GM18858 (cell line): ENCODE results near the gene SYT8.

ENCODE experiments used
- ATAC-seq: cut with Tn5 transposase; IDR thresholded peaks from one replicate; pipeline ENCODE4 v1.9.1; 2021; ENCODE audit not compliant: unreplicated experiment

Gene SYT8

GRCh38 chr11:1831338-1832210, 3.2 kb upstream of the SYT8 start:
- no peak for ATAC-seq

DNA sequence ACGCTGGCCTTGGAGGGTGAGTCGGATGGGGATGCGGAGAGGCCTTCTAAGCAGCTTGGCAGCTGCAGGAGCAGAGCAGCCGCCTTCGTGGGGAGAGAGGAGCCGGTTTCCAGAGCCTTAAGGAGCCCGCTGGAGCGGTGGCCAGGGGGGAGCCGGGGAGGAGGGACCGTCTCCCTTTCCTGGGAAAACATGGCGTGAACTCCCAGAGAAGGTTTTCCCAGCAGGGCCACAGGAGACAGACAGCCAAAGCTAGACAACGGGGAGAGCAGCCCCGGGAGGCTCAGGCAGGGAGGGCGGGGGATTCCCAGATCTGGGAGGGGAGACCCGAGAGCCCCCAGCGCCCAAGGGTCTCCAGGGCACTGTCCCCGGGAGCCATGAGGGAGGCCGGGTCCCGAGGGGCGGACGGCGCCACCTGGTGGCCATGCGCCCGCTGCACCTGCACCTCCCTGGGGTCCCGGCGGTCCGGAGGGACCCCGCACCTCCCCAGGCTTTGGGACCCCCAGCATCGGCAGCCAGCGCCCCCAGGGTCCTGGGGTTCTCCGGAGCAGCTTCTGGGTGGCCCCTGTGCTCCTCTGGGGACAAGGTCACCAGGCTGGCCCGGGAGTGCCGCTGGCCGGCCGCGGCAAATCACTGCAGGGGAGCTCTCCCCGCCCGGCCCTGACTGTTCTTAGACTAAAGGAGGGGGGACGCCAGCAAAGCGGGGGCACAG, 2.4 kb upstream of the SYT8 start:
- ATAC-seq, result no peak

DNA sequence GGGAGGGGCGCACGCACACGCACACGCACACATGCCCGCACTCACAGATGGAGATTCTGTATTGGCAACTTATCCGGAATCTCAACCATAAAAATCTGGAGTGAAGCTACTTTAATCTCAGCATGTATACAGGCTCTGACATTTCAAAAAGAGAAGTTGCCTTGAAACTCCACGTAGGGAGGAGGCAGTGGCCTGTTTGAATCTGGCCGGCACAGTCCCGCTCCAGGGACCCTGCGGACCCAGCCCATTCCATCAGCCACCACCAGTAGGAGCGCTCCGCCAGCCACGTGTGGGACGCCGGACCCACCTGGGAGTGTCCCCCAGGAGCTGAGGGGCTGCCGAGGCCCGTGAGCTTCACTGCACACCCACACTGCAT, 1.9 kb upstream of the SYT8 start:
- ATAC-seq, result no peak

DNA sequence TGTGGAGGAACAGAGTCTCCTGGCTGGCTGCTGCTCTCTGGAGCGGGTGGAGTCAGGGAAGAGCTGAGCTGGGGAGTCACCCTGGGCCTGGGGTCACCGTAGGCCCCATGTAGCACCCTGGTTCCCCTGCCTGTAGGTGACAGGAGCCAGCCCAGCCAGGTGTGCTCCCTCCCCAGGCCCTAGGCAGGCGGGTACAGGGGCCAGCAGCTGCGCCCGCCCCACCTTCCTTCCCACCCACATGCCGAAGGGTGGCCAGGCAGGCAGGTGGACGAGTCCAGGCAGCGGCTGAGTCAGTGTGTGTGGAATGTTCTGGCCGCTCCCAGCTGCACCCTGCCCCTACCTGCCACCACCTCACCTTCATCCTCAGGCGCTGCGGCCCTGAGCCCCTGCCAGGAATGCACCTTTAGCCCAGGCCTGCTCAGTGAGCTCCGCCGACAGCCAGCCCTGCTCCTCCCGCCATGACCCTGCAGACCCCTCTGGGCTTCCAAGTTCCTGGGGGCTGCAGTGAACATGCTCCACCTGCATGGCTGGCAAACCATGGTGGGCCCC, 654 bp upstream of the SYT8 start:
- no peak for ATAC-seq

- no peak for ATAC-seq
Measured at GRCh38 chr11:1835671-1836010, 851 bp downstream of the SYT8 start.

GRCh38 chr11:1836011-1836945, 1.5 kb downstream of the SYT8 start:
- ATAC-seq, result no peak

GRCh38 chr11:1837171-1838076, 2.6 kb downstream of the SYT8 start:
- ATAC-seq, result no peak

DNA sequence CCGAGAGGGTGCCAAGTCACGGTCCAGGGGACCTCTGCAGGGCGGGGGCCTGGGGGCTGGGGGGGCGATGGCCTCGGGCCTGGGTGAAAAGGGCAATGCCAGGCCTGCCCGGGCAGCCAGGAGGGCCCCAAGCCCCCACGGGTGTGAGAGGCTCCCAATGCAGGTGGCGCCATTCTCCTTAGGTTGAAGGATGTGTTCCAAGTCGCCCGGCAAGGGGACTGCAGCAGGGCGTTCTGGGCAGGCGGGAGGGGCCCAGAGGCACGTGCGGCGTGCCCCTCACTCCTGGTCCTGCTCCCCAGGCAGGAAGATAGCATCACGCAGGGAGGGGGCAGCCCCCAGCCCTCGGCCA, 3.3 kb downstream of the SYT8 start:
- no peak for ATAC-seq

- ATAC-seq, result no peak
Measured at GRCh38 chr11:1838426-1839144, 3.8 kb downstream of the SYT8 start, which contains the start of gene TNNI2. Gene TNNI2 (plus strand): TSS chr11:1838981. CDS start chr11:1839697, 716 bp downstream.

DNA sequence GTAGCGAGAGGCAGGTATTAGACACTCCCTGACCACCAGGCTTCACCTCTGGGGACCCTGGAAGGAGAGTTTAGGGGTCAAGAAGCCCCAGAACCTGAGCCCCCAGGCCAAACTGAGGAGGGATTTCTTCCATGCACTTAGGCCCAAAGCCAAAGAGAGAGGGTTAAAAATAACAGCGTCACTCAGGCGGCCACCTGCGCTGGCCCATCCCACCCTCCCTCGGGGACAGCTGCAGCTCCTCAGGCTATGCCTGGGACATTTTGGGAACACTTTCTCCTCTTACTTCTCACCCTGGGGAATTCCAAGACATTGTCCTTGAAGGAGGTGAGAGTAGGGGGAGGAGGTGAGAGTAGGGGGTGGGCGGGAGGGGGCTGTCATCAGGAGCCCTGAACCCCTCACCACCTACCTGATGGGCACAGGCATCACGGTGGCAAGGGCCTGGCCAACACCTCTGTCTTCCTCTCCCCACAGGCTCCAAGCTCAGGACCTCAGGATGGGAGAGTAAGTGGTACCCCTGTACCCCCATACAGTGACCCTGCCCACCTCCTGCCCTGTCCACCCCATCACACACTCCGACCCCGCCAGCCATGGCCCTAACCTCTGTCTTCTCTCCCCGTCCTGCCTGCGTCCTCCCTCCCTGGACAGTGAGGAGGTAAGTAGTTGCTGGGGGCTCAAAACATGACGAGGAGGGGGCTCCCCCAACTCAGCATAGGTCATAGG, 4.6 kb downstream of the SYT8 start:
- ATAC-seq, result no peak

DNA sequence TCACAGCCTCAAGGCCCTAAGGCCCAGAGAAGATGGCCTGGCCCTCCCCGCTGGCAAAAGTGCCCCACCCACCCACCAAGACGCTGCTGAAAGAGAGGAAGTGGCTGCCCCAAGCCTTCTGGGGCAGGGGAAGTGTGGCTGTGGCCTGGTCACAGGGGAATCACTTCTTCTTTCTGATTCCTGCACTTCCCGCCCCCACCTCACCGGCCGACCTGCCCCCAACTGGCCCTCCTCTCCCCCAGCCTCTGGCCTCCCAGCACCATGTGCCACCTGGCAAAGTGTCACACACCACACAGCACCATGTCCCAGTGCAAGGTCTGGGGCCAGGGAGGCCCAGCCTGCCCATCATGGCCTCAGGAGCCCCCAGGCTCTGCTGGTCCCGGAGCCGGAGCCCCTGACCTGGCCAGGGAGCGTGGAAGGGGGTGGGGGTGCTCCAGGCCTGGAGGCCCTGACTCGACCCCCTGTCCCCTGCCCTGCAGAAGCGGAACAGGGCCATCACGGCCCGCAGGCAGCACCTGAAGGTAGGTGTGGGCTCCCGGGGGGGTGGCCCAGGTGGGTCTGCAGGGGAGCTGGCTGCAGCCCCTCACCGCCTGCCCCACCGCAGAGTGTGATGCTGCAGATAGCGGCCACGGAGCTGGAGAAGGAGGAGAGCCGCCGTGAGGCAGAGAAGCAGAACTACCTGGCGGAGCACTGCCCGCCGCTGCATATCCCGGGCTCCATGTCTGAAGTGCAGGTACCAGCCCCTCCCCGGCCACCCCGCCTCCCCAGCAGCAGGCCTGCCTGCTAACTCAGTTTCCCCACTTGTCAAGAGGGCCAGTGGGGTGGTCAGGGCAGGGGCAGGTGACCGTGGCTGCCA, 5.4 kb downstream of the SYT8 start:
- no peak for ATAC-seq

DNA sequence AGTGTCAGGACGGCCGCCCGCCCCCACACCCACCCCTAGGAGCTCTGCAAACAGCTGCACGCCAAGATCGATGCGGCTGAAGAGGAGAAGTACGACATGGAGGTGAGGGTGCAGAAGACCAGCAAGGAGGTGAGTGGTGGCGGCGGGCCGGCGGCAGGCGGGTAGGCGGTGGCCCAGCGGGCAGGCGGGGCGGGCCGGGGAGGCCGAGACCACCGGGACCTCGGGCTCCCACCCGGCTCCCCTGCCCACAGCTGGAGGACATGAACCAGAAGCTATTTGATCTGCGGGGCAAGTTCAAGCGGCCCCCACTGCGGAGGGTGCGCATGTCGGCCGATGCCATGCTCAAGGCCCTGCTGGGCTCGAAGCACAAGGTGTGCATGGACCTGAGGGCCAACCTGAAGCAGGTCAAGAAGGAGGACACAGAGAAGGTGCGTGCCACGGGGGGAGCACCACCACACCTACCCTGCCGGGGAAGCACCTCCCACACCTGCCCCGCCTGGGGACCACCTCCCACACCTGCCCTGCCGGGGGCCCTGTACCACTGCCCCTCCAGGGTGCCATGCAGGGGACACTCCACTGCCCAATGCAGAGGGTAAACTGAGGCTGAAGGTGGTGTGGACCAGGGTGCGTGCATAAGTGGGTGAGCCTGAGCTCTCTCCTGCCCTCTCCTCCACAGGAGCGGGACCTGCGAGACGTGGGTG, 6.1 kb downstream of the SYT8 start:
- ATAC-seq, result no peak

DNA sequence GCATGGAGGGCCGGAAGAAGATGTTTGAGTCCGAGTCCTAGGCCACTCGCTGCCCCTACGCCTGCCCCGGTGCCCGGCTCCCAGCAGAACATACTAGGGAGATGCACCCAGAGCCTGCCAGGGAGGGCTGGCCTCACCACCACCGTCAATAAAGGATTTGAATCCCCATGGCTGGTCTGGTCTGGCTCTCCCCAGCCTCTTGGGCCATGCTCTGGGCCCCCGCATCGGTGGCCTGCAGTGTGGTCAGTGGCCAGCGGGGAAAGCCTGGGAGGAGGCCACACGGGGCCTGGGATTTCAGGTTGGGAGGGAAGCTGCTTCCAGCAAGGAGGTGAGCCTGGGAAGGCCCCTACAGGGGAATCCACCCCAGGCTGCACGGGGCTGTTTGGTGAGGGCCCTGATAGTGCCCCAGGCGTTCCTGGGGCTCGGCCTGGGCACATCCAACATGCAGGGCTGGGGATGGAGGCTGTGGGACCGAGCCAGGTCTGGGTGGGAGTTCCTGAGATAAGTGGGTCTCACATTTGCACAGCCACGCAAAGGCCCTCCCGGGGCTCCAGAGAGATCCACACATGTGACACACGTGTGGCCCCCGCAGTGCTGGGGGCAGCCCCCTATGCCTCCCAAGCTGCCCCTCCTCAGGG, 6.8 kb downstream of the SYT8 start:
- no peak for ATAC-seq

DNA sequence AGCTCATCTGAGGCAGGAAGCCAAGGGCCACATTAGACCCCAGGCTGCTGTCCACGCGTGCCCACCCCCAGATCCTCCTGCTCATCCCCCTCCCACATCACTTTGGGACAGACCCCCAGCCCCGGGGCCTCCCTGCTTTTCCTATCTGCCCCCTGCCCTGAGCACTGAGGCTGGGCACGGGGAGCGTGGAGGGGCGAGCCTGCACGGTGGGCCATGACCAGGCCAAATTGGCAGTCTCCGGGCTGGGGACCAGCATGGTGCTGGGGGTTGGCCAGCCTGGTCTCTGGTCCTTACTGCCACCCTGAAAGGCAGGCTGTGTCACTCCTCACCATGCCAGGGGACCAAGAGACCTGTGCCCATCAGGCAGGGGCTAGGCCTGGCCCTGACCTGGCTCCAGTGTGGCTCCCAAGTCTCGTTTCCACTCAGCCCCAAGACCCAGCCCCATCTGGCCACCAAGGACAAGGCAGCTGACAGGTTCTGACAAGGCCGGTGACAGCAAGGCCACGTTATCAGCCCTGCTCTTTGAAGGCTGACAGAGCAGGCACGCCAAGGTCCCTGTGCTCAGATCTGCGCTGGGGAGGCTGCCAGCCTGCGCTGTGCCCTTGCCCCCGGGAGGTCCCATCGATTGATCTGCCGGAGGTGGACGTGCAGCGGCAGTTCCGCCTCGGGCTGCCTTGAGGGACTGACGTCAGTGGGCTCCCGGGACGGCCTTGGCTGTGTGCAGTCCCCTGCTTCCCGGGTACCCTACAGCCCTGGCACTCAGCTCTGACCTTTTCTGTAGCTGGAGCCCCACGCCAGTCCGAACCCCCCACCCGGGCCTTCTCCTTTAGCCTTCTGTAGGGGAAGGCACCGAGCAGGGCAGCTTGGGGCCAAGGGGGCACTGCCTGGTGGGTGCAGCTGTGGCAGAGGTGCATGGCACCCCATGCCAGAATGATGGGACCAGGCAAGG, 7.6 kb downstream of the SYT8 start:
- ATAC-seq, result no peak

DNA sequence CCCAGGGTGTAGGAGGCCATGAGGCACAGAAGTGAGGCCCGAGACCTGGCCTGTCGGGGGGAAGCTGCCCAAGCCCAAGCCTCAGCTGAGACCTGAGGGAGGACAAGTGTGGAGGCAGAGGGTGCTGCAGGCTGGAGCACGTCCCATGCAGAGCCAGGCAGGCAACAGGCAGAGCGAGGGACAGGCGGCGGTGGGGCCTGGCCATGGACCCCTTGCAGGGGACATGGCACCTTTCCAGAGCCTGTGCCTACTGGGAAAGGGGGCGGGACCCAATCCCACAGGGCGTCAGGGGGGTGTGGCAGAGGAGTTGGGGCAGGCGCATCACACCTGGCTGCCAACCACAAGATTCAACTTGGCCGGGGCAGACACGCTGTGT, 8.3 kb downstream of the SYT8 start:
- no peak for ATAC-seq

GRCh38 chr11:1843796-1844195, 9.0 kb downstream of the SYT8 start:
- ATAC-seq, result no peak
